Choroid plexus epithelial cell (primary cell): ENCODE data around the gene KRTAP5-6.

Experiments
- DNase-seq: peaks from one replicate; pipeline ENCODE4 v3.0.0-alpha.2; 2010; ENCODE audit warnings: low read depth
- H3K4me3 ChIP-seq: 2 replicates; pipeline ENCODE4 v1.5.1; 2011; ENCODE audit warnings: low read depth, mild to moderate bottlenecking, control low read depth, low read length, moderate library complexity
- CTCF ChIP-seq: conservative IDR thresholded peaks from 2 replicates; pipeline ENCODE4 v1.5.1; 2011; ENCODE audit warnings: low read depth, mild to moderate bottlenecking, control low read depth, inconsistent platforms, low read length, moderate library complexity

KRTAP5-6 gene

GRCh38 chr11:1731451-1732059 lies 34.6 kb downstream of the KRTAP5-6 start:
- DNase-seq = no peak
- no peak overlapping the region for H3K4me3 ChIP-seq
- TF ChIP-seq CTCF = no peak

- no peak overlapping the region for H3K4me3 ChIP-seq
- no peak for TF ChIP-seq CTCF
- no peak for DNase-seq
Measured at GRCh38 chr11:1732418-1733008, 35.5 kb downstream of the KRTAP5-6 start.

GRCh38 chr11:1733009-1733715 lies 36.2 kb downstream of the KRTAP5-6 start:
- no peak for TF ChIP-seq CTCF
- DNase-seq = no peak
- no peak overlapping the region for H3K4me3 ChIP-seq

- no peak for DNase-seq
- TF ChIP-seq CTCF = no peak
- H3K4me3 ChIP-seq = no peak overlapping the region
Measured at GRCh38 chr11:1733716-1734640, 37.0 kb downstream of the KRTAP5-6 start.

- no peak overlapping the region for H3K4me3 ChIP-seq
- DNase-seq = no peak
- no peak for TF ChIP-seq CTCF
Measured at GRCh38 chr11:1734641-1735081, 37.7 kb downstream of the KRTAP5-6 start.

GRCh38 chr11:1735271-1735670 lies 38.3 kb downstream of the KRTAP5-6 start:
- no peak for TF ChIP-seq CTCF
- no peak overlapping the region for H3K4me3 ChIP-seq
- DNase-seq = no peak
